DMS 273 (cell line): ENCODE data around the gene RYR3.

Experiments used
- DNase-seq: peaks from one replicate; lab custom pipeline; 2025; ENCODE audit not compliant: unreplicated experiment; lab: John Stamatoyannopoulos, UW

RYR3 gene

GRCh38 chr15:33310481-33311311, at the start of gene RYR3:
Gene RYR3 (plus strand): TSS chr15:33310967. CDS start chr15:33311046, 79 bp downstream.
- DNase-seq: peak; percentile 50

DNA sequence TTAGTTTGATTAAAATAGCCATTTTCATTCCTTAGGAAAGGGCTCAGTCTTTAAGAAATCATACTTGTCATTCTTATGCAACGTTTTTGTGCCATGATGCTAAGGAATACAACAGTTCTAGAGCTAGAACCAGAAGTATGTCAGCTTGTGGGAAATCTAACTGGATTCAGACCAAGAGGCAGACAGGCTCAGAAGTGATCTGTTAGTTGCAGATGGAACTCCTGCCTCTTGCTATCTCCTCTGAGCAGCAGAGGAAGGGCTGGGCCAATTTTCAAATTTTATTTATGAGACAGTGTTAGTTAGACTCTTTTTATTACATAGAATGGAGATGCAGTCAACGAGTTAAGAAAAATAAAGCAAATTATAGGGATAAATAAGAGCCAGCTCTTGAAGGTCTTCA, 48.5 kb upstream of the RYR3 start:
- no peak for DNase-seq

DNA sequence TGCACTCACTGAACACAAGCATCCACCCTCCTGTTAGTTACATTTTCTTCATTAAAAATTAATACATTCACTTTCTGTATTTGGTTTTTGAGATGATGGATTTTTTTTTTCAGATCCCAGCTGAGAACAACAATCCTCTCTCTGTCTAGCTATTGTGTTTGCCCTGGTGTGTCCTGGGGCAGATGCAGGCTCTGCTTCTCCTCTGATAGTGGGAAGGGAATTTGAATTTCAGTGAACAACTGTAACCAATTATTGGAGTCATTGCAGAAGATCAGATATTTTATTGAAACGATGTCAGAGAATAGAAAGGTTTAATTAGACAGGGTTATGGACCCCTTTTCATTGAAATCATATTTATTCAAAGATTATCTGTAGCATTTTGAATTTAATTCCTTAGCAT, 33.1 kb upstream of the RYR3 start:
- no peak for DNase-seq

GRCh38 chr15:33278816-33279612, 31.8 kb upstream of the RYR3 start:
- DNase-seq: no peak

GRCh38 chr15:33279613-33280205, 31.1 kb upstream of the RYR3 start:
- DNase-seq: no peak

DNA sequence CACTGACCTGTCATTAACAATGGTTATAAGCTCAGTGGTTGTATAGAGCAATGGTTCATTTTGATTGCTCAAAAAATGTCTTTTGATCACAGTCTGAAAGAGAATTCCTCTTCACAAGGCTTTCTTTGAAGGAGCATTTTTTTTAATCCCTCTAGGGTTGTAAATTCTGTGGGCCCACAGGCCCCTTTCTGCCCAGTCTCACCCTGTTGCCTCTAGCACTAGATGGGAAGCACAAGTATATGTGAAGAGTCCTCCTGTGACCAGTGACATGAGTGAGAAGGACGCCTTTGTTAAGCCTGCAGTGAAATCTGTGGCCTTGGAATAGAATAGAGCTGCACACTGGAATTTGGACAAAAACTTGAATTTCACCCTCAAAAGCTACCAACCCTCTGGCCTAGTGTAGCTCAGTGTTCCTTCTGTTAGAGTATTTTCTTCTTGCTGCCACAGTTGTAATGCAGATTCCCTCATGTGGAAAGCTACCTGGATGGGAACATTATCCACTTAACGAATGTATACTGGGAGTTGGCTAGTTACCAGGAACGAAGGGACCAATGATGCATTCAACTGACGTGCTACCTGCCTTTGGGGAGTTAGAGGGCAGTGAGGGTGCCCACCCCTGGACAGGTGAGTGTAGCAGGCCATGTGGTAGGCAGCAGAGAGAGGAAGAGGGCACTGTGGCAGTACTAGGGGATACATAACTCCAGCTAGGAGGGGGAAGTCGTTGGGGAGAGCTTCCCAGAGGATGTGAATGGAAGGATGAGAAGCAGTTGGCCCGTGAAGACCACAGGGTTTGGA, 28.3 kb upstream of the RYR3 start:
- DNase-seq: no peak

DNA sequence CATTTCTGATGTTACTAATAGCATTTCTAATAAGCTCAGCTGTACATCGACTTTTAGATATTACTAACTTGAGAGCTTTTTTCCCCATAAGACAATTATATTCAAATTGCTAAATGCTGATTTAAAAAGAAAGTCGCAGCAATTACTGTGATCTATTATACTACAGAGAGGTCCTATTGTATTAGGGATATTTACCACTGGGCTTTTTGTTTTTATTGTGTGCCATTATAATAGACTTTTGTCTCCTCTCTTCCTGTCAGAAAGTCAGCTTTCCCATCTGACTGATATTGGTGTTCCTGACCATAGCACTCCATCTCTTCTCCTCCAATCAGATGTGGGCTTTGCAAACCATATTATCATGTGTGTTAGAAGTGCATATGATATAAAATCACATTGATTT, 27.2 kb upstream of the RYR3 start:
- DNase-seq: no peak

GRCh38 chr15:33284336-33284735, 26.4 kb upstream of the RYR3 start:
- DNase-seq: no peak

DNA sequence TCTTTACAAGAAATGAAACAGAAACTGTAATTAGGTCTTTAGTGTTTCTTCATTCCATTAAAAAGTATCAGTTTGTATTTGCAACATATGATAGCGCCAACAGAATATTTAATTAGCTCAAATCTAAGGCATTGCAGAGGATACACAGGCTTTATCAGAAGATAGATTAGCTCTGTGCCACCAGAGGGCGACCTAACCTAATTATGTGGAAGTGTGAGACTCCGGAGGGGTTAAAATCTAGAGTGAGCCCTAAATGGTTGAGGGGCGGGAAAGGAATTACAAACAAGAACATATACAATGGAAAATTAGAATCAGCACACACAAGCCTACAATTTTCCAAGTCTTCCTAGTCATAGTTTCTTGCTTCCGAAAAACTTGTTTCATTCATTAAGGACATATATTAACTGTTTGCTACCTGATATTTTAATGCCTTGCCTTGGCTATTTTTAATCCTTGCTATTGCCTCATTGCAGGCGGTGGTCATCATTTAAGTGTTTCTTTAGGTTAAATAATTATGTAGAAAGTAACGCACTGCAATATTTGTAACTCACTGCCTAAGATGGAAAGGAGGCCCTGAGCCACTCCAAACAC, 18.0 kb upstream of the RYR3 start:
- DNase-seq: peak; percentile 78

GRCh38 chr15:33293713-33294334, 16.9 kb upstream of the RYR3 start:
- DNase-seq: no peak

GRCh38 chr15:33296050-33296449, 14.7 kb upstream of the RYR3 start:
- no peak for DNase-seq

- no peak for DNase-seq
Measured at GRCh38 chr15:33296856-33297255, 13.9 kb upstream of the RYR3 start.

DNA sequence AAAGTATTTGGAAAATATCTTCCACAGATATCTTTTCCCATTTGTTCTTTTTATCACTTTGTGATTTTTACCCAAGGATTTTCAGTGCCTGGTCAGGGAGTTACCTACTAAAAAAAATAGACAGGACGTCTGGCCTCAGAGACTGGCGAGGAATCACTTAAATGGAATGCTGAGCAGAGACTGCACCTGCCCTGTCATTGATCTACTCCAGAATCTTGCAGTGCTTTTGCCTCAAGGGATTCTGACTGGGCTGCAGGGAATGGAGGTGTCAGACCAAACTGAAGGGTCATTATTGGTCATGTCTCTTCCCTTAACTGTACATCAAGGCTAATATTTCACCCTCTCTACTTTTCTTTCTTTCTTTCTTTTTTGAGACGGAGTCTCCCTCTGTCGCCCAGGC, 12.1 kb upstream of the RYR3 start:
- DNase-seq: no peak

DNA sequence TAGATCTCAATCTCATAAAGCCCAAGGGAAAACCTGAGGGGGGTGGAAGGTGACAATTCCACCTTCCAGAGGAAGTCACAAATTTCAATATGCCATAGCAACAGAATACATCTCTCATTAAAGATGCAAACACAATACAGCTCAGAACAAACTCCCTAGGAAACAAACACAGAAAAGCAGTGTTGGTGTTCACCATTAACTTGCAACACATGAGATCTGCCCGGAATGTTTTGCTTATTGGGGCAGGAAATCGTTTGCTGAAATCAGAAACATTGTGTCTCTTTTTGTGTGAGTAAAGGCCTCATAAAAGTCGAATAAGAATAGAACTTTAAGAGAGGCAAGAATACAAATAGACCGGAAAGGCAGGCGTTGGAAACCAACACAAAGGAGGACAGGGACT, 5.8 kb upstream of the RYR3 start:
- no peak for DNase-seq

DNA sequence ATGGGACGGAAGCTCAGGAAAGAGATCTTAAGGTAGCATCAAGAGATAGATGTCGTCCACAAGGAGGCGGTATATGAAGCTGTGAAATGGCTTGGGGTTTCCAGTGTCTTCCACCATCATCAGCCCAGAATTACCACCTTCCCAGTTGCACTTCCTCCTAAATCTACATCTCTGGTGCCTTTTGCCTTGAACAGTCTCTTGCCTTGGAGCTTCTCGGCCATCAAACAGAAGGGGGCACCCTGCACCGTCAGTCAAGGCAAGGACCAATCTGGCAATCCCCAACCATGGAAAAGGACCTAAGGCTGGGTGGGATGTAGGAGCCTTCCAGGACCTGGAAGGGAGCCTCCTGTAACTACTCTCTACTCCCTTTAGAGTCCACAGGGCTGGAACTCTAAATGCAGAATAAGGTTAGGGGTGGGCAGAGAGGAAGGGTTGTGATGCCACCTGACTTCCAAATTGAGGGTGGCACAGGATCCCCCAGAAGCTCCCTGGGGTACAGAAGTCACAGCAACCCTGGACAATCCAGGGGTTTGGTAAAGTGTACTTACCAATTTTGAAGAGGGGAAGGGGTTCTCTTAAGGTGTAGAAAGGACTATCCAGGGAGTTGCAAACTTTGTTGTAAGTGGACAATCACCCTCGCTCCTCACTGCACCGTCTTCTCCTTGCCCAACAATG, 1.0 kb upstream of the RYR3 start:
- DNase-seq: peak; percentile 63

DNA sequence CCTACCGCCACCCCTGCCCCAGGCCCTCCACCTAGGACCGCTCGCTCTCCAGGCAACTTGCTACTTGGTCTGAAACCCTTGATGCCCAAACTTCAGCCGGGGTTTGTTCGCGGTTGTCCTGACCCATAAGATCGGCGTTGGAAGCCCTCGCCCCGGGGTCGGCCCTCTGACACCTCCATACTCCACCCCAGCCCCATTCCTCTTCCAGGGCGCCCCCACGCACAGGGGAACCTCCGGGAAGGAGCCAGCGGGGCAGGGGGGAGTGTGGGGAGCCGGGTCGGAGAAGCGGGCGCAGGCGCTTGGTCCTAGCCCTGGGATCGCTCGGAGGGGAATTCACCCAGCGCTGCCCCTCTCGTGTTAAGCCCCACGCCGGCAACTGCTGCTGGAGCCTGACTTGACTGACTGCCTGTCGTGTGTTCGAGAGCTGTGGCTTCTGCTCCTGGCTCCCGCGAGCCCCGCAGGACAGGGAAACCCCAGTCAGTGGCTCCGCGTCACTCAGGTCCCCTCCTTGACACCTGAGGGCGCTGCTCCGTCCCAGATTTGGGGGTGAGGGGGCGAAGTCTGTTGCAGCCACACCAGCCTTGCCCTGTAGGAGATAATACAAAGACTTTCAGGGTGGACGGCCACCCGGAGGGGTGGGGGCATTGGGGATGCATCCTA, 675 bp downstream of the RYR3 start:
- DNase-seq: peak; percentile 25

DNA sequence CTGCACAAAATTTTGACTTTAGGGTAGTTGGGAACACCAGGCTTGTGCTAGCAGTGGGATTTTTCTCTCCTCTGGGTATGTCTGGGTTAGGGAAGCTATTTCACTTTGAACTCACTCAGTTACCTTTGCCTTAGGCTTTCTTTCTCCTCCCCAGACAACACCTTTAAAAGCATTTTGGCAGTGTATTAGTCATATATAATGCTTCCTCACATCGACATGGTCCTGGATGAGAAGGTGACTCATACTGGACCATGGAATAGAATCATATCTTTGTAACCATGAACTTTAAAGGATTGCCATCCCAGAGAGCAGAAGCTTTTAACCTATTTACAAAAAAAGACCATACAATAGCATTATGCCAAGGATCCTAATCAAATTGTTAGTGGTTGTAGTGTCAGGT, 2.7 kb downstream of the RYR3 start:
- DNase-seq: no peak

DNA sequence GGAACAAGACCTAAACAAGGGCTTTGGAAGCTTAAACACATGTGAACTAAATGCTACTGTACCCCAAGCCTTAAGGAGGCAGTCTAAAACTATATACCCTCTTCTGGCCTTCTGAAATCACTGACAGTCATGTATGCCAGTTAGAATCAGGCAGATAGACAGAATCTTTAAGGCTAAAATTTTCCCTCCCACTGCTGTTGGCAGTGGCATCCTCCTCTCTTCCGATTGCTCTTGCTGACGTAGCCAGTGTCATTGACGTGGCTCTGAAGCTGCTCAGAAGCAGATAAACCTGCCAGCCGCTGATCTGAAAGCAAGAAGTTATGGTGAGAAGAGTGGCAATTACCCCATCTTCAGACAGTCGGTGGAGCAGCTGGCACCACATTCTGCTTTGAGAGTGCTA, 3.3 kb downstream of the RYR3 start:
- peak; percentile 5 for DNase-seq

- DNase-seq: no peak
Measured at GRCh38 chr15:33315044-33315443, 4.3 kb downstream of the RYR3 start.
